Stimulated activated naive CD8-positive, alpha-beta T cell treated with anti-CD3 and anti-CD28 coated beads, Interleukin-15, amount 100 ng/mL, for 72 hours (primary cell): ENCODE measurements around the gene LAMA5.
"Not testable (repeated sequence)": the region's sequence is repeated elsewhere in the genome, so short reads cannot be mapped to it uniquely, and the experiment has no call there.

Source experiments
- ATAC-seq: fragments of 150-1000 bp; cut with Tn5 transposase; 2 replicates; pipeline ENCODE4 v1.10.0; 2021; ENCODE audit warnings: mild to moderate bottlenecking, moderate library complexity
- DNase-seq, 2 donors: peaks; one replicate each; pipeline ENCODE4 v3.0.0; 2021 to 2022
- H3K27ac Mint-ChIP-seq, 2 donors: one replicate each; pipeline ENCODE4 v1.8.0; 2022; ENCODE audit warnings: mild to moderate bottlenecking in 2 of 2, mixed read lengths in 2 of 2, moderate library complexity in 2 of 2
- H3K27me3 Mint-ChIP-seq: one replicate; pipeline ENCODE4 v1.8.0; 2022; ENCODE audit warnings: mixed read lengths
- H3K4me1 Mint-ChIP-seq: one replicate; pipeline ENCODE4 v1.8.0; 2022; ENCODE audit warnings: mild to moderate bottlenecking, mixed read lengths
- H3K4me3 Mint-ChIP-seq, 2 donors: one replicate each; pipeline ENCODE4 v1.8.0; 2022; ENCODE audit warnings: mild to moderate bottlenecking in 2 of 2, mixed read lengths in 2 of 2, moderate library complexity in 1 of 2
- H3K9me3 Mint-ChIP-seq, 2 donors: one replicate each; pipeline ENCODE4 v1.8.0; 2022; ENCODE audit warnings: mixed read lengths in 2 of 2

The LAMA5 gene

GRCh38 chr20:62382306-62383198, 15.4 kb upstream of the LAMA5 start:
- no peak overlapping the region for H3K27ac Mint-ChIP-seq
- ATAC-seq (peak; percentile 74), DNase-seq (peak; percentile 68 to 77)
- peaks cover 41% of the 10 kb centered on the region for H3K4me1 Mint-ChIP-seq
- H3K4me3 Mint-ChIP-seq = no peak overlapping the region
- H3K9me3 Mint-ChIP-seq = peaks cover 7 to 9% of the 10 kb centered on the region in 2 donors
- no peaks in the 10 kb centered on the region for H3K27me3 Mint-ChIP-seq

- peaks cover 7 to 9% of the 10 kb centered on the region in 2 donors for H3K9me3 Mint-ChIP-seq
- no peak overlapping the region for H3K27ac Mint-ChIP-seq
- ATAC-seq (no peak), DNase-seq (no peak)
- H3K4me1 Mint-ChIP-seq = peaks cover 38% of the 10 kb centered on the region
- H3K4me3 Mint-ChIP-seq = no peak overlapping the region
- H3K27me3 Mint-ChIP-seq = no peaks in the 10 kb centered on the region
These were observed 14.7 kb upstream of the LAMA5 start for GRCh38 chr20:62381842-62382241.

DNA sequence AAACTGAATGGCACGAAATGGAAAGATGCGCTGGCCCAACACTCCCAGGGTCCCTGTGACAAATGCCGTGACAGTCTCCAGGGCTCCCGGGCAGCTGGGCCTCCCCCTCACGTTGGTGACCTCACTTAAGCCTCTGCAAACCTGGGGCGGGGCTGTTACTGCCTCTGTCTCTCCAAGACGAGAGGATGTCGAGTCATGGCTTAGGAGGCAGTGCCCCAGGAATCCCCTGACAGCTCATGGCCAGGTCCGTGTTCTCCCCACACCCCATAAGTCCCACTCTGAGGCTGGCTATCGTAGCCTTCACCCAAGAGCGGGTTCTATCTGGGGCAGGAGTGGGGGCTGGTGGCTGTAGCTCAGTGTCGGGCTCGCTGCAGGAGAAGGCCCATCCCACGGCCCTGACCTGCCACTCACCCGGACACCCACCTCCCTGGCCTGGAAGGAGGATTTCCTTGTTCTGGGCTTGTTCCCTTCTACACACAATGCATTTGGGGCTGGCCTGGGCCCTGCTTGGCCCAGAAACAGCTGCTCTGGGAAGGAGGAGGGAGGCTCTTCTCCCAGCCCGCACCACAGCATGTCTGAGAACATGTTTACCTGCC, 14.2 kb upstream of the LAMA5 start:
- no peak for DNase-seq
- Mint-ChIP-seq H3K27me3 (no peaks in the 10 kb centered on the region), H3K4me1 (peaks cover 37% of the 10 kb centered on the region), H3K9me3 (peaks cover 7 to 9% of the 10 kb centered on the region in 2 donors), H3K4me3 (no peak overlapping the region), H3K27ac (no peak overlapping the region)
- no peak for ATAC-seq

GRCh38 chr20:62378215-62378614, 11.1 kb upstream of the LAMA5 start:
- Mint-ChIP-seq H3K27ac (no peak overlapping the region), H3K27me3 (no peaks in the 10 kb centered on the region), H3K9me3 (peaks cover 7 to 9% of the 10 kb centered on the region in 2 donors), H3K4me1 (peaks cover 11% of the 10 kb centered on the region), H3K4me3 (no peak overlapping the region)
- no peak for DNase-seq
- no peak for ATAC-seq

- no peak overlapping the region for H3K4me3 Mint-ChIP-seq
- no peaks in the 10 kb centered on the region for H3K27me3 Mint-ChIP-seq
- ATAC-seq (no peak), DNase-seq (no peak)
- H3K4me1 Mint-ChIP-seq = peaks cover 8% of the 10 kb centered on the region
- H3K9me3 Mint-ChIP-seq = peaks cover 7 to 9% of the 10 kb centered on the region in 2 donors
- H3K27ac Mint-ChIP-seq = no peak overlapping the region
These were observed 10.6 kb upstream of the LAMA5 start for GRCh38 chr20:62377615-62378178.

- H3K27me3 Mint-ChIP-seq = no peaks in the 10 kb centered on the region
- H3K4me3 Mint-ChIP-seq = no peak overlapping the region
- H3K9me3 Mint-ChIP-seq = peaks cover 5 to 6% of the 10 kb centered on the region in 2 donors
- H3K27ac Mint-ChIP-seq = peak overlapping the region; percentile 4 to 81
- H3K4me1 Mint-ChIP-seq = peaks cover 5% of the 10 kb centered on the region
- ATAC-seq (no peak), DNase-seq (no peak)
These were observed 10.0 kb upstream of the LAMA5 start for GRCh38 chr20:62377064-62377461.

DNA sequence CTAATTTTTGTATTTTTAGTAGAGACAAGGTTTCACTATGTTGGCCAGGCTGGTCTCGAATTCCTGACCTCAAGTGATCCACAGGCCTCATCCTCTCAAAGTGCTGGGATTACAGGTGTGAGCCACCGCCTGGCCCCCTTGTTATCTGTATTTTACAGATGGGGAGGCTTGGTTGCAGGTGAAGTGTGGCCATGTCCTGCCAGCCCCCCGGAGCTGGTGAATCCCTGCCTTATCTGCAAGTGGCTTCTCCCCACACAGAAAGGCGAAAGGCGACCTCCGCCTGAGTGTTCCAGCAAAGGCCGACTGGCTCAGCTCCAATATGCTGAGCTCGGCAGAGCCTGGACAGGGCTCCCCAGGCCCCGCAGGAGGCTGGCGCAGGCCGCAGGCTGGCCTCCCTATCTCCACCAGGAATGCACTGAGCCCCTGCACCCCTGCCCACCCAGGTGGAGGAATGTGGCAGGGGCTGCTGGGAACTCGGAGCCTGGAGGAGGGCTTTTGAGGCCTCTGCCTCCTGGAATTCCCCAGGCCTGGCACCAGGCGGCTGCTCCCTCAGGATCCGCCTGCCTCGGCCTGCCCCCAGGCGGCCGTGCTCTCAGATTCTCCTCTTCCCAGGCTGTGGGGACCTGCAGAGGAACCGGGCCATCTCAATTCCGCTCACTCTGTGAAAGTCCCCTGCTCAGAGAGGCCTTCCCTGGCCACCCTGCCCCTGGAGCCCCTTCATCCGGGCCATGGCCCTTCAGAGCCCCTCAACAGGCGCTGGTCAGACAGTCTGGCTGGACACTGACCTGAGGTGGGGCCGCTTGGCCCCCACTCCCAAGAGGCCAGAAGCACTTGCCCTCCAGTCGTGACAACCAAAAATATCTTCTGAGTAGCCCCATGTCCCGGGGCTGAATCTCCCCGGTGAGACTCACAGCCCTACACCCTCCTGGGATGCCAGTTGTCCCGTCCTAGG, 9.3 kb upstream of the LAMA5 start:
- Mint-ChIP-seq H3K4me3 (no peak overlapping the region), H3K4me1 (peaks cover 5% of the 10 kb centered on the region), H3K9me3 (no peaks in the 10 kb centered on the region), H3K27me3 (no peaks in the 10 kb centered on the region), H3K27ac (peak overlapping the region in 1 of 2 donors; percentile 4)
- ATAC-seq (no peak), DNase-seq (no peak)

- Mint-ChIP-seq H3K27me3 (peaks cover 3% of the 10 kb centered on the region), H3K4me3 (no peak overlapping the region), H3K9me3 (no peaks in the 10 kb centered on the region), H3K4me1 (peaks cover 6% of the 10 kb centered on the region), H3K27ac (peak overlapping the region in 1 of 2 donors; percentile 12)
- ATAC-seq (no peak), DNase-seq (no peak)
These were observed 7.4 kb upstream of the LAMA5 start for GRCh38 chr20:62374331-62375152.

DNA sequence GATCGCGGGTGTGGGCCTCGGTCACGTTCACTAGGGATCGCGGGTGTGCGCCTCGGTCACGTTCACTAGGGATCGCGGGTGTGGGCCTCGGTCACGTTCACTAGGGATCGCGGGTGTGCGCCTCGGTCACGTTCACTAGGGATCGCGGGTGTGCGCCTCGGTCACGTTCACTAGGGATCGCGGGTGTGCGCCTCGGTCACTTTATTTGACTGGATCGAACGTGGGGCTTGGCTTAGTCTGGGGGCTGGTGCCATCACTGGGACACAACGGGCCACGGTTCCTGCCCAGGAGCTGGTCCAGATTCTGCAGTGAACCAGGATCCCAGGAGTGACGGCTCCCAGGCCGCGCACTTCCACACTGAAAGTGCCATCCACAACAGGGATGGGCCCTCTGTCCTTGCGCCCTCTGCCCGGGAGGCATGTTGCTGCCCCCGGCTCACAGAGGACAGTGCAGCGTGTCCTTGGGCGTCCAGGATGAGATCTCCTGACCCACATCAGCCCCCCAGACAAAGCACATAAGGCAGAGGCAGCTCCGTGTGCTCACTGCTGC, 6.6 kb upstream of the LAMA5 start:
- not testable (repeated sequence) for H3K4me3 Mint-ChIP-seq, ATAC-seq, DNase-seq, H3K9me3 Mint-ChIP-seq
- peak overlapping the region in 1 of 2 donors; percentile 12 for H3K27ac Mint-ChIP-seq
- peaks cover 12% of the 10 kb centered on the region for H3K27me3 Mint-ChIP-seq
- peaks cover 13% of the 10 kb centered on the region for H3K4me1 Mint-ChIP-seq

- no peak overlapping the region for H3K4me3 Mint-ChIP-seq
- peaks cover 26% of the 10 kb centered on the region for H3K4me1 Mint-ChIP-seq
- H3K9me3 Mint-ChIP-seq = no peaks in the 10 kb centered on the region
- H3K27me3 Mint-ChIP-seq = peaks cover 26% of the 10 kb centered on the region
- no peak for ATAC-seq
- no peak overlapping the region for H3K27ac Mint-ChIP-seq
- no peak for DNase-seq
These were observed 5.2 kb upstream of the LAMA5 start for GRCh38 chr20:62372042-62372993.

GRCh38 chr20:62371588-62372041, 4.5 kb upstream of the LAMA5 start:
- H3K4me3 Mint-ChIP-seq = no peak overlapping the region
- DNase-seq (no peak), ATAC-seq (no peak)
- H3K9me3 Mint-ChIP-seq = no peaks in the 10 kb centered on the region
- H3K4me1 Mint-ChIP-seq = peaks cover 26% of the 10 kb centered on the region
- no peak overlapping the region for H3K27ac Mint-ChIP-seq
- H3K27me3 Mint-ChIP-seq = peaks cover 27% of the 10 kb centered on the region

- Mint-ChIP-seq H3K27me3 (peaks cover 29% of the 10 kb centered on the region), H3K27ac (no peak overlapping the region), H3K4me1 (peaks cover 26% of the 10 kb centered on the region), H3K4me3 (no peak overlapping the region), H3K9me3 (no peaks in the 10 kb centered on the region)
- no peak for ATAC-seq
- no peak for DNase-seq
These were observed 3.9 kb upstream of the LAMA5 start for GRCh38 chr20:62370807-62371587.
